ENCODE measurements around the gene TRPM2. TPM values are rescaled to one million over a fixed set of nuclear protein-coding genes. Genes with fewer than 3 reads are reported as not detected.
"Not testable (repeated sequence)": the region's sequence is repeated elsewhere in the genome, so short reads cannot be mapped to it uniquely, and the experiment has no call there.

TRPM2 gene
- total and polyA plus RNA-seq, 4 experiments from 2014 or later = 0.37 to 1.7 (median 1.3) TPM; not detected in 1

GRCh38 chr21:44335266-44336059, 18.0 kb upstream of the TRPM2 start:
- peaks cover 13 to 32% (median 16%) of the 10 kb centered on the region in 4 donors for H3K4me1 Mint-ChIP-seq
- H3K27me3 Mint-ChIP-seq = peaks cover 0 to 1% of the 10 kb centered on the region in 2 donors
- H3K27ac Mint-ChIP-seq = peak overlapping the region in 1 of 7 donors; percentile 55
- H3K4me3 Mint-ChIP-seq = no peak overlapping the region
- H3K36me3 ChIP-seq (ENCODE audit: insufficient read depth, low read length) = peaks cover 5% of the 10 kb centered on the region
- peaks cover 0 to 14% (median 0%) of the 10 kb centered on the region in 8 donors for H3K9me3 Mint-ChIP-seq
- H3K4me3 ChIP-seq (ENCODE audit: low read length in 2 of 2) = no peak overlapping the region
- DNase-seq = no peak
- ChIA-PET CTCF (ENCODE audit: partially characterized antibody) (no interaction called here), POLR2A (ENCODE audit: partially characterized antibody) (interaction anchor here (0.8 to 1.1 kb wide), 2 partner anchors 9 to 250 kb away, joined by 5 to 9 read pairs; no protein-coding TSS in a partner anchor)
- H3K36me3 Mint-ChIP-seq = peaks cover 0 to 27% of the 10 kb centered on the region in 2 donors
- no peak overlapping the region for H3K27ac ChIP-seq (ENCODE audit: low read depth, low read length)
- H3K4me1 ChIP-seq (ENCODE audit: insufficient read depth, low read length) = peaks cover 15% of the 10 kb centered on the region
- intact Hi-C loops (cut with micrococcal nuclease) = loop anchor here (5.0 to 10.0 kb wide), 2 partner anchors 479 to 1363 kb away; partner anchors contain the start of genes PKNOX1 and SUMO3
- H3K9me3 ChIP-seq (ENCODE audit: control insufficient read depth in 1 of 2, low read length in 2 of 2) = no peaks in the 10 kb centered on the region
- no peaks in the 10 kb centered on the region for H3K27me3 ChIP-seq (ENCODE audit: insufficient read depth, low read length)

- Mint-ChIP-seq H3K9me3 (peaks cover 0 to 11% (median 0%) of the 10 kb centered on the region in 8 donors), H3K4me1 (peaks cover 12 to 37% (median 18%) of the 10 kb centered on the region in 4 donors), H3K27ac (peak overlapping the region; percentile 76 to 99 (median 92)), H3K27me3 (peaks cover 0 to 1% of the 10 kb centered on the region in 2 donors), H3K4me3 (peak overlapping the region; percentile 9 to 83 (median 64)), H3K36me3 (peaks cover 0 to 23% of the 10 kb centered on the region in 2 donors)
- ChIA-PET CTCF (ENCODE audit: partially characterized antibody) (interaction anchor here (0.9 kb wide), 1 partner anchor 34 kb away, joined by 3 read pairs; no protein-coding TSS in a partner anchor), POLR2A (ENCODE audit: partially characterized antibody) (interaction anchor here (1.0 to 2.0 kb wide), 4 partner anchors 9 to 324 kb away, joined by 3 to 9 read pairs (median 5); partner anchors contain the start of gene TRPM2)
- no peak overlapping the region for H3K4me3 ChIP-seq (ENCODE audit: low read length in 2 of 2)
- no peak overlapping the region for H3K27ac ChIP-seq (ENCODE audit: low read depth, low read length)
- H3K4me1 ChIP-seq (ENCODE audit: insufficient read depth, low read length) = peaks cover 15% of the 10 kb centered on the region
- peaks cover 5% of the 10 kb centered on the region for H3K36me3 ChIP-seq (ENCODE audit: insufficient read depth, low read length)
- H3K9me3 ChIP-seq (ENCODE audit: control insufficient read depth in 1 of 2, low read length in 2 of 2) = no peaks in the 10 kb centered on the region
- DNase-seq = no peak
- intact Hi-C loops (cut with micrococcal nuclease) = loop anchor here (5.0 to 10.0 kb wide), 2 partner anchors 477 to 1365 kb away; partner anchors contain the start of genes PKNOX1 and SUMO3
- H3K27me3 ChIP-seq (ENCODE audit: insufficient read depth, low read length) = no peaks in the 10 kb centered on the region
Measured at GRCh38 chr21:44337449-44337848, 16.0 kb upstream of the TRPM2 start.

- Mint-ChIP-seq H3K4me3 (peak overlapping the region; percentile 45 to 83 (median 64)), H3K27me3 (peaks cover 0 to 1% of the 10 kb centered on the region in 2 donors), H3K4me1 (peaks cover 12 to 37% (median 18%) of the 10 kb centered on the region in 4 donors), H3K27ac (peak overlapping the region; percentile 76 to 99 (median 92)), H3K9me3 (peaks cover 0 to 11% (median 0%) of the 10 kb centered on the region in 8 donors), H3K36me3 (peaks cover 0 to 23% of the 10 kb centered on the region in 2 donors)
- intact Hi-C loops (cut with micrococcal nuclease) = loop anchor here (5.0 to 10.0 kb wide), 2 partner anchors 477 to 1366 kb away; partner anchors contain the start of genes PKNOX1 and SUMO3
- H3K36me3 ChIP-seq (ENCODE audit: insufficient read depth, low read length) = peaks cover 5% of the 10 kb centered on the region
- CTCF ChIA-PET (ENCODE audit: partially characterized antibody) = interaction anchor here (0.9 kb wide), 1 partner anchor 35 kb away, joined by 3 read pairs; no protein-coding TSS in a partner anchor
- no peak overlapping the region for H3K4me3 ChIP-seq (ENCODE audit: low read length in 2 of 2)
- H3K9me3 ChIP-seq (ENCODE audit: control insufficient read depth in 1 of 2, low read length in 2 of 2) = no peaks in the 10 kb centered on the region
- peak overlapping the region; percentile 29 for H3K27ac ChIP-seq (ENCODE audit: low read depth, low read length)
- peaks cover 15% of the 10 kb centered on the region for H3K4me1 ChIP-seq (ENCODE audit: insufficient read depth, low read length)
- H3K27me3 ChIP-seq (ENCODE audit: insufficient read depth, low read length) = no peaks in the 10 kb centered on the region
- POLR2A ChIA-PET (ENCODE audit: partially characterized antibody) = interaction anchor here (0.6 to 2.5 kb wide), 24 partner anchors 8 to 1445 kb away, joined by 3 to 10 read pairs (median 4); partner anchors contain the start of genes ADARB1, NDUFV3, PKNOX1 and PTTG1IP
- peak; percentile 38 to 67 (median 49) for DNase-seq
Measured at GRCh38 chr21:44337941-44338895, 15.2 kb upstream of the TRPM2 start.

GRCh38 chr21:44338971-44339910, 14.2 kb upstream of the TRPM2 start, which contains the start of gene CFAP410:
Gene CFAP410, minus strand, starts transcription at chr21:44339390. Its CDS starts 196 bp downstream, at chr21:44339194.
- POLR2A ChIA-PET (ENCODE audit: partially characterized antibody) = interaction anchor here (0.6 to 2.5 kb wide), 24 partner anchors 9 to 1446 kb away, joined by 3 to 10 read pairs (median 4); partner anchors contain the start of genes ADARB1, NDUFV3, PKNOX1 and PTTG1IP
- peak; percentile 94 to 97 (median 96) for DNase-seq
- no peaks in the 10 kb centered on the region for H3K27me3 ChIP-seq (ENCODE audit: insufficient read depth, low read length)
- peaks cover 0 to 23% of the 10 kb centered on the region in 2 donors for H3K36me3 Mint-ChIP-seq
- peak within 1 kb of the TSS; percentile 87 to 91 for H3K4me3 ChIP-seq (ENCODE audit: low read length in 2 of 2)
- H3K4me1 Mint-ChIP-seq = peaks cover 12 to 37% (median 18%) of the 10 kb centered on the region in 4 donors
- intact Hi-C loops (cut with micrococcal nuclease) = loop anchor here (1.0 to 10.0 kb wide), 3 partner anchors 116 to 1367 kb away; partner anchors contain the start of genes LRRC3, PKNOX1 and SUMO3
- peaks cover 15% of the 10 kb centered on the region for H3K4me1 ChIP-seq (ENCODE audit: insufficient read depth, low read length)
- H3K27ac ChIP-seq (ENCODE audit: low read depth, low read length) = peak within 1 kb of the TSS; percentile 86
- CTCF ChIA-PET (ENCODE audit: partially characterized antibody) = no interaction called here
- peaks cover 5% of the 10 kb centered on the region for H3K36me3 ChIP-seq (ENCODE audit: insufficient read depth, low read length)
- H3K27me3 Mint-ChIP-seq = peaks cover 0 to 1% of the 10 kb centered on the region in 2 donors
- no peaks in the 10 kb centered on the region for H3K9me3 ChIP-seq (ENCODE audit: control insufficient read depth in 1 of 2, low read length in 2 of 2)
- peak within 1 kb of the TSS; percentile 89 to 99 (median 98) for H3K27ac Mint-ChIP-seq
- peaks cover 0 to 11% (median 0%) of the 10 kb centered on the region in 8 donors for H3K9me3 Mint-ChIP-seq
- peak within 1 kb of the TSS; percentile 84 to 98 (median 92) for H3K4me3 Mint-ChIP-seq

GRCh38 chr21:44341726-44342458, 11.5 kb upstream of the TRPM2 start:
- H3K27ac ChIP-seq (ENCODE audit: low read depth, low read length); H3K27me3 Mint-ChIP-seq; H3K36me3 ChIP-seq (ENCODE audit: insufficient read depth, low read length); DNase-seq; H3K4me3 ChIP-seq (ENCODE audit: low read length in 2 of 2); H3K4me3 Mint-ChIP-seq; intact Hi-C loops (cut with micrococcal nuclease); H3K9me3 ChIP-seq (ENCODE audit: control insufficient read depth in 1 of 2, low read length in 2 of 2); H3K27me3 ChIP-seq (ENCODE audit: insufficient read depth, low read length): not testable (repeated sequence)
- Mint-ChIP-seq H3K4me1 (peaks cover 12 to 37% (median 18%) of the 10 kb centered on the region in 4 donors), H3K36me3 (peaks cover 0 to 19% of the 10 kb centered on the region in 2 donors), H3K9me3 (peaks cover 0 to 11% (median 0%) of the 10 kb centered on the region in 8 donors), H3K27ac (peak overlapping the region in 3 of 7 donors; percentile 24 to 99 (median 65))
- peaks cover 15% of the 10 kb centered on the region for H3K4me1 ChIP-seq (ENCODE audit: insufficient read depth, low read length)
- CTCF ChIA-PET (ENCODE audit: partially characterized antibody) = interaction anchor here (0.6 to 0.8 kb wide), 2 partner anchors 39 to 44 kb away, joined by 3 to 4 read pairs; no protein-coding TSS in a partner anchor
- POLR2A ChIA-PET (ENCODE audit: partially characterized antibody) = interaction anchor here (1.1 kb wide), 1 partner anchor 11 kb away, joined by 3 read pairs; the partner anchor contains the start of gene TRPM2
